Body of pancreas (tissue), 4 donors: ENCODE measurements around the gene MKNK2. TPM values are rescaled to one million over a fixed set of nuclear protein-coding genes. Genes with fewer than 3 reads are reported as not detected.

Experiments used
- ATAC-seq: fragments of 150-250 bp; one replicate; pipeline ENCODE4 v1.9.1; 2016
- DNase-seq, 4 donors: peaks; one replicate each; pipeline ENCODE4 v3.0.0-alpha.2; 2019
- H3K27ac ChIP-seq, 4 donors: fragments of 200-600 bp; sonication (generic); 1 replicate in 3 of 4; 2 replicates in 1 of 4; pipeline versions ENCODE4 v1.5.1 to v1.6.1; 2016 to 2019; ENCODE audit warnings: mild to moderate bottlenecking in 1 of 4, mixed read lengths in 1 of 4, moderate library complexity in 1 of 4
- H3K27me3 ChIP-seq, 2 donors: fragments of 200-600 bp; sonication (generic); one replicate each; pipeline ENCODE4 v1.6.0; 2016; ENCODE audit warnings: mild to moderate bottlenecking in 1 of 2
- H3K36me3 ChIP-seq, 2 donors: fragments of 200-600 bp; sonication (generic); replicated peaks in 1 of 2; 2 replicates each; pipeline ENCODE4 v1.5.1; 2016; ENCODE audit warnings: low read depth in 2 of 2; ENCODE audit not compliant: insufficient read depth in 1 of 2
- H3K4me1 ChIP-seq: fragments of 200-600 bp; sonication (generic); one replicate; pipeline ENCODE4 v1.6.0; 2016
- H3K4me3 ChIP-seq, 2 donors: fragments of 200-600 bp; sonication (generic); 1 replicate in 1 of 2; 2 replicates in 1 of 2; pipeline ENCODE4 v1.5.1; 2016 to 2019
- H3K9me3 ChIP-seq, 3 donors: fragments of 200-600 bp; sonication (generic); 1 replicate in 2 of 3; 2 replicates in 1 of 3; pipeline ENCODE4 v1.5.1; 2016
- CTCF ChIP-seq, 7 experiments: fragments of 450-650 bp in 4 of 7; fragments of 200-600 bp in 3 of 7; sonication (generic) in 3 of 7; IDR thresholded peaks; one replicate each; pipeline ENCODE4 v1.5.1; 2016 to 2019; ENCODE audit warnings: antibody characterized with exemption in 7 of 7
- POLR2A ChIP-seq, 3 donors: fragments of 450-650 bp; IDR thresholded peaks; one replicate each; pipeline ENCODE4 v1.6.1; 2016; ENCODE audit warnings: antibody characterized with exemption in 3 of 3, mild to moderate bottlenecking in 2 of 3
- WGBS, 2 donors: methylation state at CpG; one replicate each; pipeline ENCODE4 v1.1.5; 2017; 5-methylcytosine and 5-hydroxymethylcytosine counted together
- intact Hi-C: fragments of 100-400 bp; cut with DNase I; formaldehyde crosslinking; loops from one replicate; pipeline ENCODE4 v1.15.1; 2023
- total RNA-seq, 2 donors: library from RNA; depleted of rRNA; stranded (reverse); fragments of >200 nt; gene quantifications; one replicate each; pipeline ENCODE4 v1.1.0, GENCODE V29; 2016

MKNK2 gene
- total RNA-seq, 2 donors from 2014 or later: 180 to 273 TPM

GRCh38 chr19:2057484-2058469 is 6.7 kb upstream of the MKNK2 start:
- Histone ChIP-seq H3K27me3 (no peaks in the 10 kb centered on the region), H3K9me3 (no peaks in the 10 kb centered on the region), H3K36me3 (no peaks in the 10 kb centered on the region), H3K4me1 (peaks cover 81% of the 10 kb centered on the region), H3K27ac (peak overlapping the region; percentile 96 to 100 (median 98)), H3K4me3 (no peak overlapping the region)
- no peak for ATAC-seq
- DNase-seq: peak in 1 of 4 donors; percentile 11
- TF ChIP-seq CTCF (IDR thresholded peaks at IDR 0.05): no peak
- no peak for TF ChIP-seq POLR2A (IDR thresholded peaks at IDR 0.05)
- WGBS, 2 donors: 82 to 87% methylated on average over 9 to 18 of the region's 23 CpGs
- intact Hi-C loops: no loop called here

- no peak overlapping the region for H3K4me3 ChIP-seq
- DNase-seq (peak in 1 of 4 donors; percentile 14), ATAC-seq (no peak)
- no peaks in the 10 kb centered on the region for H3K36me3 ChIP-seq
- no peaks in the 10 kb centered on the region for H3K27me3 ChIP-seq
- peaks cover 82% of the 10 kb centered on the region for H3K4me1 ChIP-seq
- H3K9me3 ChIP-seq: no peaks in the 10 kb centered on the region
- intact Hi-C loops: no loop called here
- no peak for TF ChIP-seq CTCF (IDR thresholded peaks at IDR 0.05)
- no peak for TF ChIP-seq POLR2A (IDR thresholded peaks at IDR 0.05)
- 49 to 65% methylated on average over 4 to 5 of the region's 5 CpGs for WGBS, 2 donors
- H3K27ac ChIP-seq: peak overlapping the region in 2 of 4 donors; percentile 75 to 82
Measured at GRCh38 chr19:2056837-2057192, 5.8 kb upstream of the MKNK2 start.

DNA sequence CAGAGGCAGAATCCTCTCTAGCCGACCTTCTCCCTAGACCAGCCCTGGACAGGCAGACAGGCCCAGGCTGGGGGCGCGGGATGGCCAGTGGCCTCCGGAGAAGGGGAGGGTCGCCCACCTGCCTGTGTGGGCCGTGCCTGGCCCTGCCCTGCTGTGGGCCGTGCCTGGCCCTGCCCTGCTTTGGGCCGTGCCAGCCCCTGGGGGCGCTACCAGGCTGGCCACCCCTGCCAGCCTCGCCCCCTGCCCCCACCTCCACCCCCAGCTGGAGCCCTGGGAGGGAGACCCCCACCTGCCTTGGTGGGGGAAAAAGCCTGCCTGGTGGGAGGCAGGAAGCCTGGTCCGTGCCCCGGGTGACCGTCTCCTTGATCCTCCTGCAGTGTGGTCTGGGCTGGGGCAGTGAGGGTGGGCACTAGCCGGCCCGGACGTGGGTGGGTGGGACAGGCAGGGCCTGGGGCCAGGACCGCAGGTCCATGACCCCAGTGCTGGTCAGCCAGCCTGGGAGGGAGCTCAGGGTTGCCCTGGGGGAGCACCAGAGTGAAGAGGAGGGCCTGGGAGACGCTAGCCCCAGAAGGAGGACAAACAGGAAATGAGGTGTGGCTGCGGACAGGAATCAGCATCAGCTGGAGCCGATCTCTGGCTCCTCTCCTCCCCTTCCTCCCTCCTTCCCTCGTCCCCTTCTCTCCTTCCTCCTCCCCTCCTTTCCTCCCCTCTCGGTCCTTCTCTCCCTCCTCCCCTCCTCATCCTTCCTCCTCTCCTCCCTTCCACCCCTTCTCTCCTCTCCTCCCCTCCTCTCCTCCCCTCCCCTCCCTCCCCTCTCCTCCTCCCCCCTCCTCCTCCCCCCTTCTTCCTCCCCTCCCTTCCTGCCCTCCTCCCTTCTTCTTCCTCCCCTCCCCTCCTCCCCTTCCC is 5.1 kb upstream of the MKNK2 start:
- Histone ChIP-seq H3K36me3 (no peaks in the 10 kb centered on the region), H3K27ac (peak overlapping the region; percentile 75 to 84 (median 82)), H3K9me3 (no peaks in the 10 kb centered on the region), H3K4me1 (peaks cover 87% of the 10 kb centered on the region), H3K4me3 (no peak overlapping the region), H3K27me3 (no peaks in the 10 kb centered on the region)
- peak in 3 of 4 donors; percentile 24 to 56 (median 49) for DNase-seq
- WGBS, 2 donors: 51 to 55% methylated on average over 16 to 21 of the region's 22 CpGs
- TF ChIP-seq POLR2A (IDR thresholded peaks at IDR 0.05): peak in 2 of 3 donors; percentile 15 to 37
- no peak for TF ChIP-seq CTCF (IDR thresholded peaks at IDR 0.05)
- no peak for ATAC-seq
- intact Hi-C loops: no loop called here

- Histone ChIP-seq H3K4me1 (peaks cover 74% of the 10 kb centered on the region), H3K27ac (peak overlapping the region in 3 of 4 donors; percentile 42 to 89 (median 60)), H3K9me3 (no peaks in the 10 kb centered on the region), H3K27me3 (no peaks in the 10 kb centered on the region), H3K4me3 (no peak overlapping the region), H3K36me3 (no peaks in the 10 kb centered on the region)
- intact Hi-C loops: no loop called here
- no peak for ATAC-seq
- 75 to 88% methylated on average over 5 to 8 of the region's 8 CpGs for WGBS, 2 donors
- DNase-seq: peak in 1 of 4 donors; percentile 15
- TF ChIP-seq CTCF (IDR thresholded peaks at IDR 0.05): no peak
- no peak for TF ChIP-seq POLR2A (IDR thresholded peaks at IDR 0.05)
Measured at GRCh38 chr19:2054763-2055162, 3.7 kb upstream of the MKNK2 start.
